Ishikawa (cell line): ENCODE measurements around the gene RALGPS1.

Source experiments
- CEBPB ChIP-seq: IDR thresholded peaks from 2 replicates; pipeline ENCODE4 v1.6.1; 2012
- CREB1 ChIP-seq: IDR thresholded peaks from 2 replicates; pipeline ENCODE4 v1.6.1; 2012; ENCODE audit warnings: low read depth
- EP300 ChIP-seq: IDR thresholded peaks from 2 replicates; pipeline ENCODE4 v1.6.1; 2012; ENCODE audit warnings: borderline replicate concordance
- RAD21 ChIP-seq: IDR thresholded peaks from 2 replicates; pipeline ENCODE4 v1.6.1; 2012; ENCODE audit warnings: low read depth
- TAF1 ChIP-seq: IDR thresholded peaks from 2 replicates; pipeline ENCODE4 v1.6.1; 2012; ENCODE audit warnings: low read depth, mild to moderate bottlenecking
- TCF12 ChIP-seq: IDR thresholded peaks from 2 replicates; pipeline ENCODE4 v1.6.1; 2012; ENCODE audit warnings: low read depth
- YY1 ChIP-seq: IDR thresholded peaks from 2 replicates; pipeline ENCODE4 v1.6.1; 2012; ENCODE audit warnings: low read depth
- ZBTB7A ChIP-seq: IDR thresholded peaks from 2 replicates; pipeline ENCODE4 v1.6.1; 2012; ENCODE audit warnings: low read depth
- TF ChIP-seq, protein P1 (sequence below): IDR thresholded peaks from 2 replicates; pipeline ENCODE4 v1.6.1; 2012; ENCODE audit warnings: low read depth, mild to moderate bottlenecking
- TF ChIP-seq, protein P2 (sequence below): IDR thresholded peaks from 2 replicates; pipeline ENCODE4 v1.6.1; 2012

DNA sequence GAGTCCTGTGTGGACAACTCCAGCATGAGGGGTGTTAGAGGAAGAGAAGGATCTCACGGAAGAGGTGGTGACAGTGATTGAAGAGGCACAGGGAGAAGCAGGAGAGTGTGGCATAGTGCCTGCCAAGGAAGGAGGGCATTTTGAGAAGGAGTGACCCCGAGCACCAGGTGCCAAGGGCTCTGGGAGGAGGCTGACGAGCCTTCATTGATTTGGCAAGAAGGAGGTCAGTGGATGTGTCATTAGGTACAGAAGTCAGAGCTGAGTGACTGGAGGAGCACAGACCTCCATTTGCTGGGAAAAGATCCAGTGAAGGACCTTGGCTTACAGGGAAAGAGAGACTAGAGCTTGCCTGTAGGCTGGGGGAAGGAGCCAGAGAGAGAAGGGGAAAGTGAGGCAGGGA, 278.2 kb downstream of the RALGPS1 start:
- no peak for TF ChIP-seq CREB1
- no peak for TF ChIP-seq TCF12
- TF ChIP-seq YY1, result no peak
- TF ChIP-seq EP300, result no peak
- TF ChIP-seq, protein P1, sequence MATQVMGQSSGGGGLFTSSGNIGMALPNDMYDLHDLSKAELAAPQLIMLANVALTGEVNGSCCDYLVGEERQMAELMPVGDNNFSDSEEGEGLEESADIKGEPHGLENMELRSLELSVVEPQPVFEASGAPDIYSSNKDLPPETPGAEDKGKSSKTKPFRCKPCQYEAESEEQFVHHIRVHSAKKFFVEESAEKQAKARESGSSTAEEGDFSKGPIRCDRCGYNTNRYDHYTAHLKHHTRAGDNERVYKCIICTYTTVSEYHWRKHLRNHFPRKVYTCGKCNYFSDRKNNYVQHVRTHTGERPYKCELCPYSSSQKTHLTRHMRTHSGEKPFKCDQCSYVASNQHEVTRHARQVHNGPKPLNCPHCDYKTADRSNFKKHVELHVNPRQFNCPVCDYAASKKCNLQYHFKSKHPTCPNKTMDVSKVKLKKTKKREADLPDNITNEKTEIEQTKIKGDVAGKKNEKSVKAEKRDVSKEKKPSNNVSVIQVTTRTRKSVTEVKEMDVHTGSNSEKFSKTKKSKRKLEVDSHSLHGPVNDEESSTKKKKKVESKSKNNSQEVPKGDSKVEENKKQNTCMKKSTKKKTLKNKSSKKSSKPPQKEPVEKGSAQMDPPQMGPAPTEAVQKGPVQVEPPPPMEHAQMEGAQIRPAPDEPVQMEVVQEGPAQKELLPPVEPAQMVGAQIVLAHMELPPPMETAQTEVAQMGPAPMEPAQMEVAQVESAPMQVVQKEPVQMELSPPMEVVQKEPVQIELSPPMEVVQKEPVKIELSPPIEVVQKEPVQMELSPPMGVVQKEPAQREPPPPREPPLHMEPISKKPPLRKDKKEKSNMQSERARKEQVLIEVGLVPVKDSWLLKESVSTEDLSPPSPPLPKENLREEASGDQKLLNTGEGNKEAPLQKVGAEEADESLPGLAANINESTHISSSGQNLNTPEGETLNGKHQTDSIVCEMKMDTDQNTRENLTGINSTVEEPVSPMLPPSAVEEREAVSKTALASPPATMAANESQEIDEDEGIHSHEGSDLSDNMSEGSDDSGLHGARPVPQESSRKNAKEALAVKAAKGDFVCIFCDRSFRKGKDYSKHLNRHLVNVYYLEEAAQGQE, result no peak
- TF ChIP-seq RAD21, result no peak
- no peak for TF ChIP-seq CEBPB
- no peak for TF ChIP-seq TAF1
- TF ChIP-seq, protein P2, sequence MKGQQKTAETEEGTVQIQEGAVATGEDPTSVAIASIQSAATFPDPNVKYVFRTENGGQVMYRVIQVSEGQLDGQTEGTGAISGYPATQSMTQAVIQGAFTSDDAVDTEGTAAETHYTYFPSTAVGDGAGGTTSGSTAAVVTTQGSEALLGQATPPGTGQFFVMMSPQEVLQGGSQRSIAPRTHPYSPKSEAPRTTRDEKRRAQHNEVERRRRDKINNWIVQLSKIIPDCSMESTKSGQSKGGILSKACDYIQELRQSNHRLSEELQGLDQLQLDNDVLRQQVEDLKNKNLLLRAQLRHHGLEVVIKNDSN, result no peak
- no peak for TF ChIP-seq ZBTB7A
